ENCODE measurements around the gene AP2A2.

AP2A2 gene

GRCh38 chr11:899724-900123, 25.9 kb upstream of the AP2A2 start:
- no peak overlapping the region for H3K27ac ChIP-seq
- no peak for TF ChIP-seq CTCF (conservative IDR thresholded peaks at IDR 0.05)

- H3K27ac ChIP-seq = no peak overlapping the region
- no peak for TF ChIP-seq CTCF (conservative IDR thresholded peaks at IDR 0.05)
Measured at GRCh38 chr11:900545-900944, 25.1 kb upstream of the AP2A2 start.

- TF ChIP-seq CTCF (conservative IDR thresholded peaks at IDR 0.05) = no peak
- no peak overlapping the region for H3K27ac ChIP-seq
Measured at GRCh38 chr11:901452-902061, 24.1 kb upstream of the AP2A2 start.

- no peak overlapping the region for H3K27ac ChIP-seq
- no peak for TF ChIP-seq CTCF (conservative IDR thresholded peaks at IDR 0.05)
Measured at GRCh38 chr11:904380-904779, 21.3 kb upstream of the AP2A2 start.

GRCh38 chr11:905952-906351, 19.7 kb upstream of the AP2A2 start:
- TF ChIP-seq CTCF (conservative IDR thresholded peaks at IDR 0.05) = no peak
- no peak overlapping the region for H3K27ac ChIP-seq

- H3K27ac ChIP-seq = no peak overlapping the region
- no peak for TF ChIP-seq CTCF (conservative IDR thresholded peaks at IDR 0.05)
Measured at GRCh38 chr11:907668-908067, 18.0 kb upstream of the AP2A2 start.

- H3K27ac ChIP-seq = no peak overlapping the region
- TF ChIP-seq CTCF (conservative IDR thresholded peaks at IDR 0.05) = no peak
Measured at GRCh38 chr11:908273-908672, 17.4 kb upstream of the AP2A2 start.

All from VCaP (cell line).